Measurements from ENCODE around the gene ALK.

The ALK gene

GRCh38 chr2:29706171-29706720 is 215.1 kb downstream of the ALK start:
- no peak for DNase-seq

GRCh38 chr2:29705616-29706015 is 215.8 kb downstream of the ALK start:
- peak; percentile 22 for DNase-seq

- no peak for DNase-seq
Observed at GRCh38 chr2:29703336-29703735, 218.1 kb downstream of the ALK start.

- no peak for DNase-seq
Observed at GRCh38 chr2:29702276-29702675, 219.1 kb downstream of the ALK start.

GRCh38 chr2:29700560-29700959 is 220.8 kb downstream of the ALK start:
- no peak for DNase-seq

DNA sequence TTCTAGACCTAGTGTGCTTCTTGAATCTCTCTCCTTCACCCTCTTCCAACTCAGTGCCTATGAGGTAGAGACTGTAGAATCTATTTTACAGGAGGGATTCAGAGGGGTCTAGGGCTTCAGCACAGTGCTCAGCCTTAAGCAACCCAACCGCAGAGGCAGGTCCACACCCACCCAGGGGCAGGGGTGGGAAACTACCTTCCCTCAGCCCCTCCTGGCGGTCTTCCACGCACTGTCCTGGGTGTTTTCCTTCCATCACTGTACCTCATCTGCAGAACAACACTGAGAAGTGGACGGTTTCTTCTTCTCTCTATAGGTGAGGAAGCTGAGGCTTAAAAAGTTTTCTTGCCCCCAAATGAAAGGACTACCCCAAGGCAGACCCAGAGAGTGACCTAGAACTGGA is 222.3 kb downstream of the ALK start:
- DNase-seq: no peak

- DNase-seq: no peak
Observed at GRCh38 chr2:29698216-29698615, 223.2 kb downstream of the ALK start.

- DNase-seq: no peak
Observed at GRCh38 chr2:29697715-29698114, 223.7 kb downstream of the ALK start.

DNA sequence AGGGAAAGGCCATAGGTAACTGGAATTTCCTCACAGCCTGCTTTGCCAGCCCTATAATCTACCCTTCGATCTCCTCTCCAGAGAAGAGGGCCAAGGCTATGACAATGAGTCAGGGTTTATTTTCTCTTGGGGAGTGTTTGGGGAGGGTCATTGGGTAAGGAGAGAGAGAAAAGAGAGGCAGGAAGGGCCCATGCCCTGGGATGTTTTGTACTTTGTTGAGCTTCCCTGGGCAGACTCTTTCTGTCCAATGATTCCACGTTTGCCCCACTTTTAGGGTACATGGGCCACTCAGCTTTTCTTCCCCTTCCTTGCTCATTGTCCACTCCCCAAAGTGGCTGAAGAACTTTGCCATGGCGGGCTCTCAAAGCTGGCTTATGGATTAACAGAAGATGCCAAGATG is 224.2 kb downstream of the ALK start:
- no peak for DNase-seq

- no peak for DNase-seq
Observed at GRCh38 chr2:29694741-29695140, 226.6 kb downstream of the ALK start.

DNA sequence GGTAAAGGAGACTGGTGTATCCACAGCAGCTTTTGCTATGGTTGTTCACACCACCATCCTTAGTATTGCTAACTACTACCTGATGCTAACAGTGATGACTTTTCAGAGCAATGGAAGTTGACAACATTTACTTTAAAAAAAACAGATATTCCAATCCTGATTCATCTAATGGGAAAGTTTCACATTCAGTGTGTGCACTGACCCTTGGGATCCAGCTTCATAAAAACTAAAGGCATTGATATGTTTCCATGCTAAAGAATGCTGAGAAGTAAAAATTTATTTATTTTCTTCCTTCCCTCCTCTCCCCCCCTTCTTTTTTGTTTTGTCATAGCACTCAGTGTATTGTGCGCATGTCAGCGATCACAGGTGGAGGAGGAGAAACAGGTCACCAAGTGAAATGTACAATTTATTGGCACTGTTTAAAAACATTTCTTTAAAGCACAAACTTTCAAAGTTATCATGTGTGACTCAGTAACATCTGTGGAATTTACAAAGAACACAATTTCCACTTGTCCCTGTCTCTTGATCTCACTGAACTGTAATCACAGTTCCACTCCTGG is 229.9 kb downstream of the ALK start:
- DNase-seq: no peak

GRCh38 chr2:29689666-29690065 is 231.7 kb downstream of the ALK start:
- DNase-seq: no peak

- DNase-seq: no peak
Observed at GRCh38 chr2:29688429-29688828, 233.0 kb downstream of the ALK start.

- DNase-seq: no peak
Observed at GRCh38 chr2:29687121-29687520, 234.3 kb downstream of the ALK start.

- no peak for DNase-seq
Observed at GRCh38 chr2:29676886-29677453, 244.4 kb downstream of the ALK start.

DNA sequence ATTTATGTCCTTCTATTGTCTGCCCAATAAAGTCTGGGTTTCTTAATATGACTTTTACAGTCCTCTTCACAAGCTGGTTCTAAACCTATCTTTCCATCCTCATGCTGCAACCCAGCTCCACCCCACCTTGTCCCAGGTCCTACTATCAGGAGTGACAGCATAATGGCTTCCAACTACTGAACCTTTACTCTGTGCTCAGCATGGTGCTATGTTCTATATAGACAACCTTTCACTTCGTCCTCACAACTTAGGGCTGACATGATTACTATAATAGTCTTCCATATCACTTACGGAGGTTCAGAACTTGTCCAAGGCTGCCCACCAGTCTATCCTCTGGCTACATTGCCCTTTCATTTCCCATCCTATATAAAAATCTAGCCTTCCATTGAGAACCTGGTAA is 256.8 kb downstream of the ALK start:
- no peak for DNase-seq

GRCh38 chr2:29663268-29663667 is 258.1 kb downstream of the ALK start:
- no peak for DNase-seq

- no peak for DNase-seq
Observed at GRCh38 chr2:29662861-29663260, 258.5 kb downstream of the ALK start.

DNA sequence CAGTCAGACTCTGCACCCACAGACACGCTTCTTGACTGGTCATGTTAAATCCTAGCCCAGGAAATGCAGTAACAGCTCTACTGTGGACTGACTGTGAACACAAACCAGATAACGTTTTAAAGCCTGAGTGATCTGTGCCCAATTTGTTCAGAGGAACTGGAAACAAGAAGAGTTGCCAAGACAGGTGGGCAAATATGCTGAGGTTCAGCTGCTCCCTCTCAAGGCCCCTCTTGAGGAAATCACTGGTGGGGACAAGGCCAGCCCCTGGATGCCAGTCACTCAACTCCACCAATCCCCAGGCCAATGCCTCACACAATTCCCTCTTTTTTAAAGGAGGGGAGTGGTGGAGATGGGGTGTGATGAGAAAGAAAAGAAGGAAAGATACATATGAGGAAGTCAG is 261.2 kb downstream of the ALK start:
- DNase-seq: no peak

DNA sequence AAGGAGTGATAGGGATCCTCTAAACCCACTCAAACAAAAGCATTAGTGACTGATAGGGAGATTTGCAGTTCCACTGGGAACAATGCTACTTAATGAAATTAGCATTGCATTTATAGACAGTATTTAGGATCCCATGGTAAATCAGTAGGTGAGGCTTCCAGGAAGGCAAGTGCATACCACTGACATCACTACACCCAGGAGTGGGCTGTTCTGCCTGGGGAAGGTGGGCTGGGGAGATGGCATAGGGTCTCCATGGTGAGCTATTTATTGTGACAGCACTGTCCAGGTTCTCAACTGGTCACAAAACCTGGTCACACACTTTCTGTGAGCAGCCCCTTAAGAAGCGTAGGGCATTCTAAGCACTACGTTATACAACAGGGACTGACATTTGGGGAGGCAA is 262.2 kb downstream of the ALK start:
- DNase-seq: no peak

DNA sequence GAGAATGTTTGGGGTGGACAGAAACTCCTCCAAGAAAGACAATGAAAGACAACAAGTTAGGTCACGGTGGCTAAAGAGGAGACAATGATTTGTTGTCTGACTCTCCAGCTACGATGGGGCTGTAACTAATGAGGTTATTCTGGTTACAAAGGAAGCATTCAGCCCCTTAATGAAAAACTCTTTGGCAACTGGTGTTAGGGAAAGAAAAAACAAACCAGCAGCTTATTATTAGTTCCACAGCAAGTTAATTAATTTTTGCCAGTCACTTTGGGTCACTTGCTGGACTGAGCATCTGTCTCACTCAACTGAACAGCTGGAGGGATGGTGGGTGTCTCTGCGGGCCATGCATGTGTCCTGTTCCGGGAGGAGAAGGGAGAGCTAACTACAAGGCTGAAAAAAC is 263.7 kb downstream of the ALK start:
- no peak for DNase-seq

DNA sequence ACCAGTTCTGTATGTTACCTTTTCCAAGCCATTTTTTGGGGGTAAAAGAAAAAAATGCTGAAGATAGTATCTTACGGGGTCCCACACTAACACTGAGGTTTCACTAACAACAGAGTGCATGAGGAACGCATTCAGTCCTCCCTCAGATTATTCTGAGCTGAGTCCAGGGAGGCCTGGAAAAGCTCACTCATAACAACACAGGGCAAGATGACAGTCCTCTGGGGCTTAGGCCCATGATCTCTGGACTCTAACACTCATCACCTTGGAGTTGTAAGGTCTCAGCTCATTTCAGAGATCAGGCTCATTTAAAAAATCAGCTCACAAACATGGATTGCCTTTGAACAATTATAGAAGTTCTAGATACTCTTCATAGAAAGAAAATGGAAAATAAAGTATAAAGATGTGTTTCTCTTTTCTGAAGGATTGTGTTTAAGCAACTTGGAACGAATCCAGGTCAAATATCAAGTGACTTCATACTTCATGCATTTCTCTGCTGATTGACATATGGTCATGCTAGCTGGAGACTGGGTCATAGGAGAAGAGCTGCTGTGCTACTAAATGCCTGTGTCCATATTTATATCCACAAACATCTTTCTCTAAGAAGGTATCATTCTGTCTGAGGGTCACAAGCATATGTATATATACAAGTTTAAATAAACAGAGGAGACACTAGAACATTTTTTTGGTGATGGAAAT is 265.8 kb downstream of the ALK start:
- DNase-seq: no peak

- no peak for DNase-seq
Observed at GRCh38 chr2:29650631-29651097, 270.7 kb downstream of the ALK start.

GRCh38 chr2:29644949-29645348 is 276.4 kb downstream of the ALK start:
- DNase-seq: no peak

Measured in right kidney (tissue), 1 donor.